8988T (cell line): ENCODE results near the gene RCOR3.
"Not testable (repeated sequence)": the region's sequence is repeated elsewhere in the genome, so short reads cannot be mapped to it uniquely, and the experiment has no call there.

Experiments used
- DNase-seq: peaks from one replicate; pipeline ENCODE4 v3.0.0; 2011

Gene RCOR3

GRCh38 chr1:211341999-211342398, 82.8 kb downstream of the RCOR3 start:
- DNase-seq, result no peak

DNA sequence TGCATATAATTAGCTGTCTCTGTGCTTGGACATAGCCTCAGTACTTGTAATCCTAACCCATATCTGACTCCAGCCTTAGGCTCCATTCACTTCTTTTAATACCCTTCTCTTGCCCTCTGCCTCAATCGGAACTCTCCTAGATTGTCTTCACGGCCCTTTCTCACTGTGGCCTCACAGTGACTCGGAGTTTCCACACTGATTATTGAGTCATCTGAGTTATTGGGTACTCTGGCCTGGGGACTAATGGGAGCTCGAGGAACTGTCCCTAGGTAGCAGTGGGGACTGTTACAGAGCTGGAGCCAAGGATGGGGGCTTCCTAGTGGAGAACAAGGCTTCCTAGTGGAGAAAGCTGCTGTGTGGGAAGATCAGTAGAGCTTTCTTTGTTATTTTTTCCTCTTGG, 84.4 kb downstream of the RCOR3 start:
- DNase-seq, result no peak

GRCh38 chr1:211344152-211344618, 85.0 kb downstream of the RCOR3 start:
- no peak for DNase-seq

- no peak for DNase-seq
These were observed 86.6 kb downstream of the RCOR3 start for GRCh38 chr1:211345719-211346118.

- no peak for DNase-seq
These were observed 88.1 kb downstream of the RCOR3 start for GRCh38 chr1:211347077-211347844.

DNA sequence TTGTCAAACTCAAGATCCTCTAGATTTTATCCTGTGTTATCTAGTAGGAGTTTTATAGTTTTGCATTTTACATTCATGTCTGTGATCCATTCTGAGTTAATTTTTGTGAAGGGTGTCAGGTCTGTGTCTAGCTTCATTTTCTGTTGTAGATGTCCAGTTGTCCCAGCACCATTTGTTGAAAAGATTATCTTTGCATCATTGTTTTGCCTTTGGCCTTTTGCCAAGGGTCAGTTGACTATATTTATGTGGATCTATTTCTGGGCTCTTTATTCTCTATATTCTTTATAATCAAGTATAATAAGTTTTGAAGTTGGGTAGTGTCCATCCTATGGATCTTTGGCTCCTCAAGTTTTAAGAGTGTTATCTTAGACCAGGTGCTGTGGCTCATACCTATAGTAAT, 89.4 kb downstream of the RCOR3 start:
- DNase-seq, result no peak

DNA sequence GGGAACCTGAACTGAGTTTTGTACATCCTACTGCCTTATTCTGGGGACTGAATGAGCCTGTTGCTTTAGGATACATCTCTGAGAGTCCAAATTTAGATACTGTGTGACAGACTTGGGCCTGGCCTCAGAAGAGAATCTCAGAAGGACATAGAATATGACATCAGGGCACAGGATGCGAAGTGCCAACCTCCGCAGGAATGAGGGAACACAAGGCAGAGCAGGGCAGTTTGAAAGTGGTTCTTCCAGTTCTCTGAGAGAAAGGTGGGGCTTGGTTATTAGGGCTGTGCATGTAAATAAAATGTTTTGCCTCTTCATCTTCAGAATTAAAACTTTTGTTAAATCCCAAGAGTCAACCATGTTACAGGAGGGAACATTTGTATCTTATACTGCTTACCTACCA, 90.6 kb downstream of the RCOR3 start:
- DNase-seq, result no peak

GRCh38 chr1:211352055-211352454, 92.9 kb downstream of the RCOR3 start:
- not testable (repeated sequence) for DNase-seq

DNA sequence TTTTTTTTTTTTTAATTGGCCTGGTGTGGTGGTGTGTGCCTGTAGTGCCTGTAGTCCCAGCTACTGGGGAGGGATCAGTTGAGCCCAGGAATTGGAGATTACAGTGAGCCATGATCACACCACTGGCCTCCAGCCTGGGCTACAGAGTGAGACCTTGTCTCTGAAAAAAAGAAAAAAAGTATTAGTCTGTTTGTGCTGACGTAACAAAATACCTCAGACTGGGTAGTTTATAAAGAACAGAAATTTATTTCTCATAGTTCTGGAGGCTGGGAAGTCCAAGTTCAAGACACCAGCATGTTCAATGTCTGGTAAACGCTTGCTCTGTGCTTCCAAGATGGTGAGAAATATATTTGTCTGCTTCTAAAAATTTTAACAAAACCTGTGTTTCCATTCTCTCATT, 93.3 kb downstream of the RCOR3 start:
- DNase-seq, result no peak

DNA sequence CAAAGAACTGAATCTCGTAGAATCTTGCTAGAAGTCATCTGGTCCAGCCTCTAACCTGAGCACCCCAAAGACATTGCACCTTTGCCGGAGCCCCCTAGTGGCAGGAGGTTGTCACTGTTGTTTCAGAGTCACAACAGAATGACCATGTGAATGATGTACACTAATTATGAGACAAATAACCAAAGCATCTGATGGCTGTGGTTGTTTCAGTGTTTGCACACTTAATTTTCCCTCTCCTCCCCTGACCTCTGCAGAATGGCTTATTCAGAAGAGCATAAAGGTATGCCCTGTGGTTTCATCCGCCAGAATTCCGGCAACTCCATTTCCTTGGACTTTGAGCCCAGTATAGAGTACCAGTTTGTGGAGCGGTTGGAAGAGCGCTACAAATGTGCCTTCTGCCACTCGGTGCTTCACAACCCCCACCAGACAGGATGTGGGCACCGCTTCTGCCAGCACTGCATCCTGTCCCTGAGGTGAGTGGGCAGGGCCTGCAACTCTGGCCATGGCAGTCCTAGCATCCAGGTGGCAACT, 93.9 kb downstream of the RCOR3 start:
- no peak for DNase-seq

DNA sequence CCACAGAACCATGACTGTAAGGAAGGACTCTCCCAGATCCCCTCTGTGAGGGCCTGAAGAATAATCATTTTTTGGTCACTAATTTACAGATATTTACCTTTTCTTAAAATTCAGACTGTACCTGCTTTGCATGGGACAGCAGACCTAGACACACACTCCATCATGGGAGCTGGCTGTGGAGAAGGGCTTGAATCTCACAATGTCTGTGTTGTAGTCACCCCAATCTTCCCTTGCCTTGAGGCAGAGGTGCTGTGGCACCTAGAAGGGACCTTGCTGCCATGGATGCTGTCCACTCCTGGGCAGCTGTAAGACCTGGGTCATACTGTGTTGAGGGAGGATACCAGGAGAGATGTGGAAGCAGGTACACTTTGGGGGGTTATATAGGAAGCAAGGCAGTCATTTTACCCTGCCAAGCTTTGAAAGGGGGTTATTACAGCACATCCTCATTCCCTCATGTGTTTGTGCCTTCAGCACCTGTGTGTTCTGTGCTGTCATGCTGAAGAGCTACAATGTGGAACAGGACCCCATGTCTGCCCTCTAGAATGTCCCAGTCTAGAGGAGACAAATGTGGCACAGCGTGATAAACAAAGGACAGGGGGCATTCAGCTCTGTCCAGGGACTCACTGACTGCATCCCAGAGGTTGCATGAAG, 94.5 kb downstream of the RCOR3 start:
- DNase-seq, result no peak

GRCh38 chr1:211355873-211356272, 96.7 kb downstream of the RCOR3 start:
- DNase-seq, result no peak

DNA sequence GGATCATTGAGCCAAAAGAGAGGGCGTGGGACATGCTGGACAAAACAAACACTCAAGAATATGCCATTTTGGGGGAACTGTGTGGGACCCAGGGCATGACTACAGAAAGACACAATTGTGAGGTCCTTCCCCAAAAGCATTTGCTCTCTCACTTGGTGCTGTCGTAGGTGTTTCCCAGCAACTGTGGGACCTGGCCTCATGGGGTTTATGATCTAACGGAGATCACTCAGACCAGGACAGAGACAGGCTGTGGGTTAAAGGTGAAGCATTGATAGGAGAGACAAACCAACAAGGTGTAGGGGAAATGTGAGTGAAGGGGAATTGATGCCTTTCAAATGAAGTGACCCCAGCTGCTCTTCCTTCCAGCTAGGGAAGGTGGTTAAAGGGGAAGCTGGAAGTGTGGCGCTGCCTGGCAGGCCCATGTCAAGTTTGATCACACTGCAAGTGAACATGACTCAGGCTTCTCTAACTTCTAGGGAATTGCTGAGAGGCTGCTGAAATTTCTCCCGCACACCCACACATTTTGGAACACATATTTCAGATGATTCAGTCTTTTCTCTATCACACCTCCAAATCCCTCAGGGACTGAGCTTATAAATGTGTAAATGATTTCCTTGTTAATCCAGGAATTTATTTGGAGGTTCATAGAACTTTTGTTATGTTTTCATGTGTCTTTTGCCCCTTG, 97.7 kb downstream of the RCOR3 start:
- DNase-seq, result no peak

GRCh38 chr1:211358685-211359084, 99.5 kb downstream of the RCOR3 start:
- DNase-seq, result no peak

GRCh38 chr1:211359876-211360275, 100.7 kb downstream of the RCOR3 start:
- DNase-seq, result no peak

DNA sequence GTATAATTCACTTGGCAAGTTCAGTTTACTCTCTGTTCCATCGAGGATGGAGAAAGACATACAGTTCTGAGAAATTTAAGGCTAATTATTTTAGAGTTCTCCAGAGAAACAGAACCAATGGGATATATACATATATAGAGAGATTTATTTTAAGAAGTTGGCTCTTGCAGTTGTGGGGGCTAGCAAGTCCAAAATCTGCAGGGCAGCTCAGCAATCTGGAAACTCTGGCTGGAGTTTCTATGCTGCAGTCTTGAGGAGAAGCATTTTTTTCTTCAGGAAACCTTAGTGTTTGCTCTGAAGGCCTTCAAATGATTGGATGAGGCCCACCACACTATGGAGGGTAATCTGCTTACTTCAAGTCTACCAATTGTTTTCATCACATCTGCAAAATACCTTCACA, 102.0 kb downstream of the RCOR3 start:
- no peak for DNase-seq
